ENCODE data around the gene TANGO6.

GRCh38 chr16:68851601-68852000 lies 8.3 kb downstream of the TANGO6 start:
- TF ChIP-seq EZH2 (optimal IDR thresholded peaks at IDR 0.05; ENCODE audit: low read depth, low read length): no peak
- no peak for TF ChIP-seq CTCF (IDR thresholded peaks at IDR 0.05; ENCODE audit: low read length)
- TF ChIP-seq EZH2phosphoT487 (IDR thresholded peaks at IDR 0.05; ENCODE audit: low read length): no peak

All from MM.1S (cell line).